Activated CD8-positive, alpha-beta T cell treated with anti-CD3 and anti-CD28 coated beads for 36 hours (primary cell): ENCODE data around the gene CGB2. TPM values are rescaled to one million over a fixed set of nuclear protein-coding genes. Genes with fewer than 3 reads are reported as not detected.
"Not testable (repeated sequence)": the region's sequence is repeated elsewhere in the genome, so short reads cannot be mapped to it uniquely, and the experiment has no call there.

Source experiments
- ATAC-seq: fragments of 200-7000 bp; cut with Tn5 transposase; one replicate; pipeline ENCODE4 v1.10.0; 2021; ENCODE audit warnings: mild to moderate bottlenecking, moderate library complexity
- CTCF ChIA-PET: fragments of 350-600 bp; sonication (Branson Sonifier 250); formaldehyde crosslinking; loops from one replicate; lab custom pipeline; 2021; ENCODE audit warnings: antibody characterized with exemption; lab: Charles Lee
- POLR2A ChIA-PET: fragments of 350-600 bp; sonication (Branson Sonifier 250); formaldehyde crosslinking; loops from one replicate; lab custom pipeline; 2021; ENCODE audit warnings: antibody characterized with exemption; lab: Charles Lee
- DNase-seq: peaks from one replicate; pipeline ENCODE4 v3.0.0-alpha.2; 2020
- H3K27ac Mint-ChIP-seq: one replicate; pipeline ENCODE4 v1.8.0; 2021; ENCODE audit warnings: mild to moderate bottlenecking, mixed read lengths
- H3K27me3 Mint-ChIP-seq: one replicate; pipeline ENCODE4 v1.8.0; 2021; ENCODE audit warnings: mixed read lengths
- H3K36me3 Mint-ChIP-seq: one replicate; pipeline ENCODE4 v1.8.0; 2021; ENCODE audit warnings: low read depth, mixed read lengths
- H3K4me1 Mint-ChIP-seq: one replicate; pipeline ENCODE4 v1.8.0; 2021; ENCODE audit warnings: low read depth, mixed read lengths
- H3K4me3 Mint-ChIP-seq: one replicate; pipeline ENCODE4 v1.8.0; 2021; ENCODE audit warnings: mild to moderate bottlenecking, moderate library complexity, mixed read lengths
- H3K9me3 Mint-ChIP-seq: one replicate; pipeline ENCODE4 v1.8.0; 2021; ENCODE audit warnings: mixed read lengths
- intact Hi-C: fragments of 100-400 bp; cut with micrococcal nuclease; formaldehyde crosslinking; loops from one replicate; pipeline ENCODE4 v1.10.0; 2022
- total RNA-seq, 2 experiments: library from RNA; stranded (reverse); gene quantifications; one replicate each; pipeline ENCODE4 v1.2.3, GENCODE V29; 2021
- TF ChIP-seq, protein P1 (sequence below): fragments of 200-600 bp; IDR thresholded peaks from one replicate; pipeline ENCODE4 v1.8.0; 2022; ENCODE audit warnings: antibody characterized with exemption, mild to moderate bottlenecking

CGB2 gene
- total RNA-seq, 2 experiments from 2014 or later: not detected

DNA sequence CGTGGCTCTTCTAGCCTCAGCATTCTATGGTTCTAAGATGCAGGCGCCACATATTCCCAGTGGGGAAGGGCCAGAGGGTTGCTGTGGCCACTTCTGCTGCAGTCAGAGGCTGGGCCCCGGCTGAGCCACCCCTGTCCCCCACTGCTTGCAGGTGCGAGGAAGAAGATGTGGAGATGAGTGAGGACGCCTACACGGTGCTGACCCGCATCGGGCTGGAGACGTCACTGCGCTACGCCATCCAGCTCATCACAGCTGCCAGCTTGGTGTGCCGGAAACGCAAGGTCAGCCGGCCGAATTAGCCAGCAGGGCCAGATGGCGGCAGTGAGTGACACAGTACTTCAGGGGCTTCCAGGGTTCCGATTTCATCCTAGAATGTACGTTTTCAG is 16.8 kb upstream of the CGB2 start:
- no peak for DNase-seq
- Mint-ChIP-seq H3K27ac (no peak overlapping the region), H3K4me1 (peaks cover 16% of the 10 kb centered on the region), H3K9me3 (no peaks in the 10 kb centered on the region), H3K4me3 (no peak overlapping the region), H3K36me3 (peaks cover 26% of the 10 kb centered on the region), H3K27me3 (peaks cover 7% of the 10 kb centered on the region)
- CTCF ChIA-PET: no interaction called here
- intact Hi-C loops: no loop called here
- POLR2A ChIA-PET: no interaction called here
- ATAC-seq: no peak
- TF ChIP-seq, protein P1, sequence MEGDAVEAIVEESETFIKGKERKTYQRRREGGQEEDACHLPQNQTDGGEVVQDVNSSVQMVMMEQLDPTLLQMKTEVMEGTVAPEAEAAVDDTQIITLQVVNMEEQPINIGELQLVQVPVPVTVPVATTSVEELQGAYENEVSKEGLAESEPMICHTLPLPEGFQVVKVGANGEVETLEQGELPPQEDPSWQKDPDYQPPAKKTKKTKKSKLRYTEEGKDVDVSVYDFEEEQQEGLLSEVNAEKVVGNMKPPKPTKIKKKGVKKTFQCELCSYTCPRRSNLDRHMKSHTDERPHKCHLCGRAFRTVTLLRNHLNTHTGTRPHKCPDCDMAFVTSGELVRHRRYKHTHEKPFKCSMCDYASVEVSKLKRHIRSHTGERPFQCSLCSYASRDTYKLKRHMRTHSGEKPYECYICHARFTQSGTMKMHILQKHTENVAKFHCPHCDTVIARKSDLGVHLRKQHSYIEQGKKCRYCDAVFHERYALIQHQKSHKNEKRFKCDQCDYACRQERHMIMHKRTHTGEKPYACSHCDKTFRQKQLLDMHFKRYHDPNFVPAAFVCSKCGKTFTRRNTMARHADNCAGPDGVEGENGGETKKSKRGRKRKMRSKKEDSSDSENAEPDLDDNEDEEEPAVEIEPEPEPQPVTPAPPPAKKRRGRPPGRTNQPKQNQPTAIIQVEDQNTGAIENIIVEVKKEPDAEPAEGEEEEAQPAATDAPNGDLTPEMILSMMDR: no peak

DNA sequence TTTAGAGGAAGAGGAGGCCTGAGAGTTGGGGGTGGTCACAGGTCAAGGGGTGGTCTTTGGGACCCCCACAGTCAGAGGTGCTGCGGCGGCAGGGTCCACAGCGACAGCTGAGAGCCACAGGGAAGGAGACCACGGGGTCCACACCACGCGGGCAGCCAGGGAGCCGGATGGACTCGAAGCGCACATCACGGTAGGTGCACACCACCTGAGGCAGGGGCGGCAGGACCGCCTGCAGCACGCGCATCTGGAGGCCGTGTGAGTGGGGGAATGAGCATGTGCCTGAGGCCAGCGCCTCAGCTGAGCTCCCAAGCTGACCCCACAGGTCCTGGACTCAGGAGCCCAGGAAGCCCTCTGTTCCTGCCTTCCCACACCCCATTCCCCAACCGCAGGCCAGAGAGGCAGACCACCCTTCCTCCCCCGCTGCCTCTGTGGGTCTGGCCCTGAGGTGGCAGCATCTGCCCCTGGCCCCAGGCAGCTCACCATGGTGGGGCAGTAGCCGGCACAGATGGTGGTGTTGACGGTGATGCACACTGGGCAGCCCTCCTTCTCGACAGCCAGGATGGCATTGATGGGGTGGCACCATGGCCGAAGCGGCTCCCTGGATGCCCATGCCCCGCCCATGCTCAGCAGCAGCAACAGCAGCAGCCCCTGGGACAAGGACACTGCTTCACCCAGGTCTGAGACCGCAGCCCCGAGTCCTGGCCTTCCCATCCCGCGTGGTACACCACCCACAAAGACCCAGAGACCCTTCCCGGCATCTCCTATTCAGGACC is 15.4 kb upstream of the CGB2 start:
- Mint-ChIP-seq H3K4me1 (peaks cover 25% of the 10 kb centered on the region), H3K9me3 (no peaks in the 10 kb centered on the region), H3K4me3 (no peak overlapping the region), H3K27me3 (peaks cover 9% of the 10 kb centered on the region), H3K36me3 (peaks cover 20% of the 10 kb centered on the region), H3K27ac (no peak overlapping the region)
- intact Hi-C loops: no loop called here
- ChIA-PET CTCF (no interaction called here), POLR2A (interaction anchor here (2.4 kb wide), 1 partner anchor 10 kb away, joined by 8 read pairs; no protein-coding TSS in a partner anchor)
- TF ChIP-seq, protein P1: no peak
- ATAC-seq (no peak), DNase-seq (no peak)

DNA sequence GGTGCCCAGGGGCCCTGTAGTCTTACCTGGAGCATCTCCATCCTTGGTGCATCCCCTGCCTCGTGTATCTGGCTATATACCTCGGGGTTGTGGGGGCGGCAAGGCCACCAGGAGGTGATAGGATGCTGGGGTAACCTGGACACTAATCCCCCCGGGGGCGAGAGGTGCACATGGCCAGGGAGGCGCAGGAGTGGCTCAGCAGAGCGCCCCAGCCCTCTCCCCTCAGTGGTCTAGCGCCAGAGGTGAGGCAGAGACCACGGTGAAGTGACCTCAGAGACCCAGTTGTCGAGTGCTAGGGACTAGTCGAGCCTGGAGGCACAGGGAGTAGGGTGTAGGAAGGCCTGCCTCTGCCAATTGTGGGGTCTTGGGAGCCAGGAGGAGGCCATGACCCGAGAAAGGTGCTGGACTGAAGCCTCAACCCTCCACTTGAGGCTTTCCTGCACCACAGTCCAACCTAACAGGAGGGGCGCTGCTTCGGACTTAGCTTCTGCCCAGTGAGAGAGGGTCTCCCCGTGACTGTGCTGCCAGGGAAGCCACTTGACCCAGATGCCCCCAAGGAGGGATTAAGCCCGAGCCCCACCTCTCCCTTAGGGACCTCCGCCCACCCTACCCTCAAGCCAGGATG is 14.5 kb upstream of the CGB2 start, which contains the start of gene LHB:
Gene LHB, minus strand, starts transcription at position 51 of the 625 bp plus-strand sequence. Its CDS starts 10 bp downstream, at position 41.
- ATAC-seq (no peak), DNase-seq (no peak)
- ChIA-PET CTCF (interaction anchor here (1.4 to 3.3 kb wide), 2 partner anchors 19 to 24 kb away, joined by 6 to 17 read pairs; partner anchors contain the start of genes GYS1 and RUVBL2), POLR2A (interaction anchor here (2.4 kb wide), 1 partner anchor 11 kb away, joined by 8 read pairs; no protein-coding TSS in a partner anchor)
- peaks cover 16% of the 10 kb centered on the region for H3K36me3 Mint-ChIP-seq
- H3K9me3 Mint-ChIP-seq: no peaks in the 10 kb centered on the region
- peaks cover 9% of the 10 kb centered on the region for H3K27me3 Mint-ChIP-seq
- H3K27ac Mint-ChIP-seq: no peak within 1 kb of the TSS
- TF ChIP-seq, protein P1: no peak
- intact Hi-C loops: no loop called here
- peaks cover 30% of the 10 kb centered on the region for H3K4me1 Mint-ChIP-seq
- peak within 1 kb of the TSS; percentile 55 for H3K4me3 Mint-ChIP-seq

DNA sequence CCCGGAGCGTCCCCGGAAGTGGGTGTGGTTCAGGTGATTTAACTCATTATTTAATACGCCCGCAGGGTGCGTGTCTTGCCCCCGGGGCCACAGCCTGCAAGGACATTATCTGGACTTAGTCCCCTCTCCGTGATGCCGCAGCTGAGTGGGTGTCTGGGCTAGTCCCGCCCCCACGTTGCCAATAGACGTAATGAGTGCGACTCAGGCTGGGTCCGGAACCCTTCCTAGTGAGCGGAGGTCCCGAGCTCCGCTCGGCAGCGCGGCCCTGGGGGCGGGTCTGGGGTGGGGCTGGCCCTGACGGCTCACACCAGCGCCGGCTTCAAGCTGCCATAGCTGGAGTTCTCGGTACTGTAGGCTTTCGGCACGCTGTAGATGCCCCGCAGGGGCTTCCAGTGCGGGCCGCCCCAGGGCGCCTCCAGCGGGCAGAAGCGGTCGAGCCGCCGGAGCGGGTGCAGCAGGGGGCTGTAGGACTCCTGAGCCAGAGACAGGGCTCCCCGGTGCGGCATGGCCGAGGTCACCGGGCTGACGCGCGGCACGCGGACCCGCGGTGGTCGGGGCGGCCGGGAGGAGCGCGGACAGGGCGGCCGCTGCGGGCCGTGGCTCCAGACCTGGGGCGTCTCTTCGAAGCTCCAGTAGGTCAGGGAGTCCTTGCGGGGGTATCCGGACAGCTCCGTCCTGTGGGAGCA is 13.9 kb upstream of the CGB2 start:
- ATAC-seq: peak; percentile 77
- no peaks in the 10 kb centered on the region for H3K9me3 Mint-ChIP-seq
- intact Hi-C loops: no loop called here
- ChIA-PET CTCF (interaction anchor here (0.8 to 3.3 kb wide), 5 partner anchors 18 to 80 kb away, joined by 3 to 17 read pairs (median 6); partner anchors contain the start of genes GYS1 and RUVBL2), POLR2A (interaction anchor here (1.5 to 2.4 kb wide), 4 partner anchors 12 to 69 kb away, joined by 4 to 8 read pairs (median 6); partner anchors contain the start of genes GYS1 and RUVBL2)
- H3K4me3 Mint-ChIP-seq: peak overlapping the region; percentile 55
- DNase-seq: peak; percentile 73
- H3K27me3 Mint-ChIP-seq: peaks cover 9% of the 10 kb centered on the region
- H3K36me3 Mint-ChIP-seq: peaks cover 13% of the 10 kb centered on the region
- no peak overlapping the region for H3K27ac Mint-ChIP-seq
- TF ChIP-seq, protein P1: peak; percentile 84
- peaks cover 30% of the 10 kb centered on the region for H3K4me1 Mint-ChIP-seq

DNA sequence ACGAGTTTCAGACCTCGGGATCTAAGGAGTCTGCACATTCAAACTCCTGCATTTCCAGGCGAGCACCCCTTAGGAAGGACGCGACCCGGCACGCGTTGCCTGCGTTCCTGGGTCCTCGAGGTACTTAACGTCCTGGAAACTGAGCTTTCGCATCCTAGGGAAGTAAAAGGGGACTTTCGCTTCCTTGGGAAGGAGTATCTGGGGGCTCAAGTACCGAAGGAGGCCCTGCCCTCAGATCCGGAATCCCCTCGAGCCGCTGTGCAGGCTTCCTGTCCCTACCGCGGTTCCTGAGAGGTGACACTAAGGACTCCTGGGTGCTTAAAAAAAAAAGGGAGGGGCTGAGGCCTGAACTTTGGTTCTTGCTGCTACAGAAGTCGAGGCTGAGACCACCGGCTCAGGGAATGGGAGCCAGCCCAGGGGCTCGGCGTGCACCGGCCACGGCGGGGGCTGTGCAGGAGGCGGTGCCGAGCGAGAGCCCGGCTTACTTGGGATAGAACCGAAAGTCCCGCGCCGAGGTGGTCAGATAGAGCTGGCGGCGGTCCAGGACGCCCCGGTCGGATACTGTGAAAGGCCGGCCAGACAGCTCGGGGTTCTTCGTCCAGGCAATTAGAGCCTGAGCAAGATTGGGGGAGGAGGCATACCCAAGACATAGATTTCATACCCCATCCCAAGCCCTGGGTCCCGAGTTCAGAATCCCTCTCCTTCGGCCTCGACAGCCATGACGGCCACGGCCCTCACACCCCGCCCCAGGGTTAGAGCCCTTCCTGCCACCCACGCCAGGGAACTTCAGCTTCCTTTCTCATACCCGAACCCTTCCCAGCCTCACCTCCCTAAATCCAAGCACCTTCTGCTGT is 13.1 kb upstream of the CGB2 start:
- H3K9me3 Mint-ChIP-seq, intact Hi-C loops, H3K27me3 Mint-ChIP-seq: not testable (repeated sequence)
- POLR2A ChIA-PET: interaction anchor here (1.5 to 2.4 kb wide), 4 partner anchors 12 to 68 kb away, joined by 4 to 8 read pairs (median 6); partner anchors contain the start of genes GYS1 and RUVBL2
- peak; percentile 19 for ATAC-seq
- H3K4me3 Mint-ChIP-seq: peak overlapping the region; percentile 55
- CTCF ChIA-PET: interaction anchor here (0.8 to 3.3 kb wide), 6 partner anchors 19 to 181 kb away, joined by 3 to 17 read pairs (median 4); partner anchors contain the start of genes GYS1 and RUVBL2
- H3K4me1 Mint-ChIP-seq: peaks cover 30% of the 10 kb centered on the region
- peak; percentile 33 for DNase-seq
- peak overlapping the region; percentile 36 for H3K27ac Mint-ChIP-seq
- peaks cover 10% of the 10 kb centered on the region for H3K36me3 Mint-ChIP-seq
